H9 (cell line): Measurements from ENCODE around the gene SLC6A18. TPM values are rescaled to one million over a fixed set of nuclear protein-coding genes. Genes with fewer than 3 reads are reported as not detected.

ENCODE experiments used
- DNase-seq: peaks from one replicate; pipeline ENCODE4 v3.0.0-alpha.2; 2017
- H2AFZ ChIP-seq: one replicate; pipeline ENCODE4 v1.6.1; 2013; ENCODE audit warnings: mild to moderate bottlenecking, low read length, control low read depth, moderate library complexity
- H2AK5ac ChIP-seq: 2 replicates; pipeline ENCODE4 v1.6.1; 2013; ENCODE audit warnings: low read length, control low read depth, mixed read lengths; ENCODE audit not compliant: insufficient read length
- H2BK120ac ChIP-seq: one replicate; pipeline ENCODE4 v1.6.1; 2013; ENCODE audit warnings: low read depth, mild to moderate bottlenecking, low read length, control low read depth, inconsistent platforms; ENCODE audit not compliant: poor library complexity, severe bottlenecking
- H2BK12ac ChIP-seq: 2 replicates; pipeline ENCODE4 v1.6.1; 2013; ENCODE audit warnings: low read length, control low read depth, mixed read lengths, low read depth; ENCODE audit not compliant: insufficient read length
- H2BK15ac ChIP-seq: 2 replicates; pipeline ENCODE4 v1.6.1; 2013; ENCODE audit warnings: low read depth, low read length, control low read depth
- H2BK20ac ChIP-seq: one replicate; pipeline ENCODE4 v1.6.1; 2013; ENCODE audit warnings: low read depth, mild to moderate bottlenecking, low read length, control low read depth, inconsistent platforms; ENCODE audit not compliant: poor library complexity, severe bottlenecking
- H2BK5ac ChIP-seq: 2 replicates; pipeline ENCODE4 v1.6.1; 2013; ENCODE audit warnings: low read length, control low read depth, mixed read lengths; ENCODE audit not compliant: insufficient read length
- H3K14ac ChIP-seq: 2 replicates; pipeline ENCODE4 v1.6.1; 2013; ENCODE audit warnings: low read length, control low read depth; ENCODE audit not compliant: insufficient read depth
- H3K18ac ChIP-seq: 2 replicates; pipeline ENCODE4 v1.6.1; 2013; ENCODE audit warnings: low read depth, mild to moderate bottlenecking, mixed read lengths, low read length, control low read depth; ENCODE audit not compliant: insufficient read length
- H3K23ac ChIP-seq: 2 replicates; pipeline ENCODE4 v1.6.1; 2013; ENCODE audit warnings: low read length, control low read depth, mixed read lengths, low read depth; ENCODE audit not compliant: insufficient read length
- H3K23me2 ChIP-seq: 2 replicates; pipeline ENCODE4 v1.6.1; 2013; ENCODE audit warnings: low read depth, mild to moderate bottlenecking, mixed read lengths, low read length, control low read depth; ENCODE audit not compliant: insufficient read length, poor library complexity, severe bottlenecking
- H3K27ac ChIP-seq: 2 replicates; pipeline ENCODE4 v1.5.1; 2013; ENCODE audit warnings: low read length, control low read depth, mixed read lengths, low read depth; ENCODE audit not compliant: insufficient read length
- H3K27me3 ChIP-seq: 2 replicates; pipeline ENCODE4 v1.6.1; 2013; ENCODE audit warnings: low read length, control low read depth, inconsistent platforms; ENCODE audit not compliant: insufficient read depth
- H3K4ac ChIP-seq: 2 replicates; pipeline ENCODE4 v1.6.1; 2013; ENCODE audit warnings: low read depth, mild to moderate bottlenecking, control low read depth, inconsistent platforms, low read length, moderate library complexity
- H3K4me1 ChIP-seq: 2 replicates; pipeline ENCODE4 v1.6.1; 2013; ENCODE audit warnings: low read length, control low read depth, inconsistent platforms; ENCODE audit not compliant: insufficient read depth
- H3K4me2 ChIP-seq: 2 replicates; pipeline ENCODE4 v1.6.1; 2013; ENCODE audit warnings: low read length, control low read depth, mixed read lengths; ENCODE audit not compliant: insufficient read length, insufficient read depth
- H3K56ac ChIP-seq: 2 replicates; pipeline ENCODE4 v1.6.1; 2013; ENCODE audit warnings: low read depth, mild to moderate bottlenecking, mixed read lengths, low read length, control low read depth; ENCODE audit not compliant: insufficient read length
- H3K79me1 ChIP-seq: 2 replicates; pipeline ENCODE4 v1.6.1; 2013; ENCODE audit warnings: low read depth, mild to moderate bottlenecking, moderate library complexity, low read length, control low read depth, inconsistent platforms; ENCODE audit not compliant: insufficient read depth, poor library complexity, severe bottlenecking
- H3K79me2 ChIP-seq: 2 replicates; pipeline ENCODE4 v1.6.1; 2013; ENCODE audit warnings: low read length, control low read depth, inconsistent platforms; ENCODE audit not compliant: insufficient read depth
- H3K9ac ChIP-seq: 2 replicates; pipeline ENCODE4 v1.6.1; 2013; ENCODE audit warnings: low read length, control low read depth, mixed read lengths; ENCODE audit not compliant: insufficient read length; ENCODE audit errors: extremely low read depth
- H3K9me3 ChIP-seq: one replicate; pipeline ENCODE4 v1.6.1; 2013; ENCODE audit warnings: low read depth, low read length, inconsistent platforms; ENCODE audit not compliant: control insufficient read depth
- H3T11ph ChIP-seq: one replicate; pipeline ENCODE4 v1.6.1; 2013; ENCODE audit warnings: mild to moderate bottlenecking, low read length, control low read depth, inconsistent platforms
- H4K20me1 ChIP-seq: one replicate; pipeline ENCODE4 v1.6.1; 2013; ENCODE audit not compliant: control insufficient read depth, insufficient read length, insufficient read depth
- H4K5ac ChIP-seq: 2 replicates; pipeline ENCODE4 v1.6.1; 2013; ENCODE audit warnings: low read depth, mild to moderate bottlenecking, mixed read lengths, low read length, control low read depth; ENCODE audit not compliant: insufficient read length
- H4K8ac ChIP-seq: replicated peaks from 2 replicates; pipeline ENCODE4 v1.6.1; 2013; ENCODE audit warnings: low read length, control low read depth, mixed read lengths, low read depth; ENCODE audit not compliant: insufficient read length
- H4K91ac ChIP-seq: 2 replicates; pipeline ENCODE4 v1.6.1; 2013; ENCODE audit warnings: low read depth, mild to moderate bottlenecking, moderate library complexity, mixed read lengths, low read length, control low read depth; ENCODE audit not compliant: insufficient read length
- H3K27ac Mint-ChIP-seq, 3 experiments: 2 replicates in 2 of 3; 3 replicates in 1 of 3; pipeline ENCODE4 v1.8.0; 2020 to 2021; ENCODE audit warnings: mixed read lengths in 3 of 3, mild to moderate bottlenecking in 1 of 3, moderate library complexity in 1 of 3
- H3K27me3 Mint-ChIP-seq: 2 replicates; pipeline ENCODE4 v1.8.0; 2021; ENCODE audit warnings: low read depth, mild to moderate bottlenecking, moderate library complexity, mixed read lengths
- H3K36me3 Mint-ChIP-seq, 3 experiments: 2 replicates in 2 of 3; 3 replicates in 1 of 3; pipeline ENCODE4 v1.8.0; 2020 to 2021; ENCODE audit warnings: low read depth in 3 of 3, mixed read lengths in 3 of 3; ENCODE audit not compliant: insufficient read depth in 1 of 3
- H3K4me1 Mint-ChIP-seq, 2 experiments: 2 replicates each; pipeline ENCODE4 v1.8.0; 2020; ENCODE audit warnings: mixed read lengths in 2 of 2
- H3K4me3 Mint-ChIP-seq, 2 experiments: 2 replicates in 1 of 2; 3 replicates in 1 of 2; pipeline ENCODE4 v1.8.0; 2020 to 2021; ENCODE audit warnings: mild to moderate bottlenecking in 2 of 2, mixed read lengths in 2 of 2, moderate library complexity in 1 of 2
- H3K9me3 Mint-ChIP-seq, 2 experiments: 2 replicates in 1 of 2; 3 replicates in 1 of 2; pipeline ENCODE4 v1.8.0; 2020; ENCODE audit warnings: mild to moderate bottlenecking in 2 of 2, mixed read lengths in 2 of 2, moderate library complexity in 1 of 2
- WGBS: extraction: QIAGEN DNeasy Blood & Tissue Kit; methylation state at CpG from one replicate; pipeline ENCODE4 v1.1.7; 2013; ENCODE audit warnings: missing lambda C conversion rate, low lambda C conversion rate, mixed read lengths; ENCODE audit not compliant: insufficient read length; ENCODE audit errors: extremely low coverage; 5-methylcytosine and 5-hydroxymethylcytosine counted together
- total RNA-seq: library from RNA; stranded (reverse); gene quantifications from 2 replicates; pipeline ENCODE4 v1.2.1, GENCODE V29; 2021
- TF ChIP-seq, protein P1 (sequence below): fragments of 200-600 bp; sonication (generic); conservative IDR thresholded peaks from 3 replicates; pipeline ENCODE4 v1.8.0; 2021; ENCODE audit warnings: antibody characterized with exemption, mild to moderate bottlenecking

The SLC6A18 gene
- total RNA-seq, 1 experiment from 2014 or later = not detected

DNA sequence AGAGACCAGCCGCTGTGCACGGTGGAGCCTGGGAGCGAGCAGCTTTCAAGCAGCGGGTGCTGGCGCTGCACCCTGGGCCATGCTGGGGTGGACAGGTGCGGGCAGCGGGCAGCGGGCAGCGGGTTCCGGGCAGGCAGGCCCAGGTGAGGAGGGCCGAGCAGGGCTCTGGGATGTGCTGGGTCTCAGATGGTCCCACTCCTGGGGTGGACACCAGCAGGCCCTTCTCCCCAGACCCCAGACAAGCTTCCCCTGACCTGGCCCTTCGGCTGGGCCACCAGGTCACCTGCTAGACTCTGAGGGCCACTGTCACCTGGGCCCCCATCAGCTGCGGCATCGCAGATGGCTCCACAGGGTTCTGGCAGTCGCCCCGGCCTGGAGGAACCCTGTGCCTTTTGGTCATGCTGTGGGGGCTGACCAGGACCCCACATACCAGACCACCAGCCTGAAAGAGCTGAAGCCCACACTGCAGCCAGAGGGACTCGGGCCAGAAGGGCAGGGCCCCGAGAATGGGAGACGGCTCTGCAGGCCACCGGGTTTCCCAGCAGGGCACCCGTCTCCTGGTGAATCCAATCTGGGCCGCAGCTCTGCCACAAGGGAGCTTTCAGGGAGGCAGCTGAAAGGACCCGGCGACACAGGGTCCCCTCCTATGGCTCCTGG lies 21.7 kb upstream of the SLC6A18 start:
- no peak overlapping the region for H3K4ac ChIP-seq
- Mint-ChIP-seq H3K36me3 (no peaks in the 10 kb centered on the region), H3K4me1 (peaks cover 9 to 16% of the 10 kb centered on the region in 2 experiments), H3K27me3 (peaks cover 6% of the 10 kb centered on the region), H3K27ac (no peak overlapping the region), H3K9me3 (no peaks in the 10 kb centered on the region), H3K4me3 (no peak overlapping the region)
- no peak overlapping the region for H3K56ac ChIP-seq
- TF ChIP-seq, protein P1, sequence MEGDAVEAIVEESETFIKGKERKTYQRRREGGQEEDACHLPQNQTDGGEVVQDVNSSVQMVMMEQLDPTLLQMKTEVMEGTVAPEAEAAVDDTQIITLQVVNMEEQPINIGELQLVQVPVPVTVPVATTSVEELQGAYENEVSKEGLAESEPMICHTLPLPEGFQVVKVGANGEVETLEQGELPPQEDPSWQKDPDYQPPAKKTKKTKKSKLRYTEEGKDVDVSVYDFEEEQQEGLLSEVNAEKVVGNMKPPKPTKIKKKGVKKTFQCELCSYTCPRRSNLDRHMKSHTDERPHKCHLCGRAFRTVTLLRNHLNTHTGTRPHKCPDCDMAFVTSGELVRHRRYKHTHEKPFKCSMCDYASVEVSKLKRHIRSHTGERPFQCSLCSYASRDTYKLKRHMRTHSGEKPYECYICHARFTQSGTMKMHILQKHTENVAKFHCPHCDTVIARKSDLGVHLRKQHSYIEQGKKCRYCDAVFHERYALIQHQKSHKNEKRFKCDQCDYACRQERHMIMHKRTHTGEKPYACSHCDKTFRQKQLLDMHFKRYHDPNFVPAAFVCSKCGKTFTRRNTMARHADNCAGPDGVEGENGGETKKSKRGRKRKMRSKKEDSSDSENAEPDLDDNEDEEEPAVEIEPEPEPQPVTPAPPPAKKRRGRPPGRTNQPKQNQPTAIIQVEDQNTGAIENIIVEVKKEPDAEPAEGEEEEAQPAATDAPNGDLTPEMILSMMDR = no peak
- no peaks in the 10 kb centered on the region for H3K27me3 ChIP-seq
- H2BK20ac ChIP-seq = no peak overlapping the region
- no peaks in the 10 kb centered on the region for H3K79me2 ChIP-seq
- H4K5ac ChIP-seq = no peak overlapping the region
- no peak overlapping the region; the same call in 1 of the 2 replicates for H3K14ac ChIP-seq
- no peak overlapping the region for H2AK5ac ChIP-seq
- H4K8ac ChIP-seq = no peak overlapping the region
- DNase-seq = no peak
- no peak overlapping the region for H3K27ac ChIP-seq
- no peaks in the 10 kb centered on the region for H3K79me1 ChIP-seq
- WGBS = no CpG with 5 or more reads among the region's 24 CpGs
- no peak overlapping the region for H2BK15ac ChIP-seq
- no peak overlapping the region for H2BK5ac ChIP-seq
- H3K23me2 ChIP-seq = no peaks in the 10 kb centered on the region
- no peak overlapping the region for H3K4me2 ChIP-seq
- H2BK12ac ChIP-seq = no peak overlapping the region
- H3K23ac ChIP-seq = no peak overlapping the region
- H2AFZ ChIP-seq = no peak overlapping the region
- no peak overlapping the region for H3K18ac ChIP-seq
- H4K20me1 ChIP-seq = no peaks in the 10 kb centered on the region
- H3T11ph ChIP-seq = no peak overlapping the region
- no peak overlapping the region for H4K91ac ChIP-seq
- H3K9ac ChIP-seq = no peak overlapping the region
- H3K4me1 ChIP-seq = no peaks in the 10 kb centered on the region
- H3K9me3 ChIP-seq = no peaks in the 10 kb centered on the region
- no peak overlapping the region for H2BK120ac ChIP-seq
